Esophagus squamous epithelium (tissue), 5 donors: ENCODE measurements around the gene ARL13A. TPM values are rescaled to one million over a fixed set of nuclear protein-coding genes. Genes with fewer than 3 reads are reported as not detected.

Experiments
- DNase-seq: peaks from one replicate; lab custom pipeline; 2025; lab: John Stamatoyannopoulos, UW
- H3K27ac ChIP-seq, 4 donors: fragments of 200-600 bp; sonication (generic); one replicate each; pipeline ENCODE4 v1.5.1; 2016 to 2019; ENCODE audit warnings: mild to moderate bottlenecking in 1 of 4
- H3K27me3 ChIP-seq, 4 donors: fragments of 200-600 bp; sonication (generic); 1 replicate in 3 of 4; 2 replicates in 1 of 4; pipeline versions ENCODE4 v1.5.1 to v1.6.0; 2017 to 2021; ENCODE audit warnings: antibody characterized with exemption in 1 of 4
- H3K36me3 ChIP-seq, 3 donors: fragments of 200-600 bp; sonication (generic); one replicate each; pipeline ENCODE4 v1.5.1; 2016 to 2019
- H3K4me1 ChIP-seq, 3 donors: fragments of 200-600 bp; sonication (generic); one replicate each; pipeline ENCODE4 v1.5.1; 2017 to 2019
- H3K4me3 ChIP-seq, 4 donors: fragments of 200-600 bp; sonication (generic); 1 replicate in 3 of 4; 2 replicates in 1 of 4; pipeline ENCODE4 v1.5.1; 2016 to 2019; ENCODE audit warnings: mild to moderate bottlenecking in 2 of 4, moderate library complexity in 1 of 4
- H3K9me3 ChIP-seq, 3 donors: fragments of 200-600 bp; sonication (generic); one replicate each; pipeline ENCODE4 v1.5.1; 2016 to 2019
- CTCF ChIP-seq, 6 experiments: fragments of 450-650 bp in 4 of 6; fragments of 200-600 bp in 2 of 6; sonication (generic) in 2 of 6; IDR thresholded peaks; one replicate each; pipeline ENCODE4 v1.5.1; 2016 to 2019; ENCODE audit warnings: antibody characterized with exemption in 6 of 6, mild to moderate bottlenecking in 4 of 6, moderate library complexity in 4 of 6
- POLR2A ChIP-seq, 4 donors: fragments of 450-650 bp; IDR thresholded peaks; one replicate each; pipeline ENCODE4 v1.6.1; 2017; ENCODE audit warnings: antibody characterized with exemption in 4 of 4, mild to moderate bottlenecking in 4 of 4, moderate library complexity in 3 of 4
- WGBS, 2 donors: methylation state at CpG; one replicate each; pipeline ENCODE4 v1.1.5; 2018; 5-methylcytosine and 5-hydroxymethylcytosine counted together
- intact Hi-C: fragments of 100-400 bp; cut with DNase I; formaldehyde crosslinking; loops from one replicate; pipeline ENCODE4 v1.15.0; 2022
- total RNA-seq, 4 donors: library from RNA; depleted of rRNA; stranded (reverse); fragments of >200 nt; gene quantifications; one replicate each; pipeline ENCODE4 v1.1.0, GENCODE V29; 2016
- donor health status: DM: yes; HTN: yes; CAD: no.

Gene ARL13A
- total RNA-seq, 4 donors from 2014 or later, result not detected

GRCh38 chrX:100984818-100985217 is 15.3 kb downstream of the ARL13A start:
- Histone ChIP-seq H3K4me3 (no peak overlapping the region), H3K27ac (no peak overlapping the region), H3K27me3 (no peaks in the 10 kb centered on the region), H3K36me3 (peaks cover 0 to 13% (median 0%) of the 10 kb centered on the region in 3 donors), H3K4me1 (no peaks in the 10 kb centered on the region), H3K9me3 (no peaks in the 10 kb centered on the region)
- TF ChIP-seq CTCF (IDR thresholded peaks at IDR 0.05) (no peak), POLR2A (IDR thresholded peaks at IDR 0.05) (no peak)
- no peak for DNase-seq
- intact Hi-C loops, result no loop called here

- Histone ChIP-seq H3K4me1 (peaks cover 0 to 11% (median 0%) of the 10 kb centered on the region in 3 donors), H3K27ac (no peak overlapping the region), H3K27me3 (no peaks in the 10 kb centered on the region), H3K9me3 (no peaks in the 10 kb centered on the region), H3K36me3 (peaks cover 0 to 13% (median 0%) of the 10 kb centered on the region in 3 donors), H3K4me3 (no peak overlapping the region)
- 57 to 88% methylated on average over 1 to 2 of the region's 2 CpGs for WGBS, 2 donors
- intact Hi-C loops, result no loop called here
- no peak for TF ChIP-seq CTCF (IDR thresholded peaks at IDR 0.05)
- no peak for TF ChIP-seq POLR2A (IDR thresholded peaks at IDR 0.05)
- no peak for DNase-seq
These were observed 20.6 kb downstream of the ARL13A start for GRCh38 chrX:100990139-100990538.

- Histone ChIP-seq H3K9me3 (no peaks in the 10 kb centered on the region), H3K4me3 (no peak overlapping the region), H3K27ac (peak overlapping the region in 1 of 4 donors; percentile 42), H3K27me3 (no peaks in the 10 kb centered on the region), H3K4me1 (peaks cover 0 to 11% (median 0%) of the 10 kb centered on the region in 3 donors), H3K36me3 (peaks cover 0 to 5% (median 0%) of the 10 kb centered on the region in 3 donors)
- TF ChIP-seq CTCF (IDR thresholded peaks at IDR 0.05) (no peak), POLR2A (IDR thresholded peaks at IDR 0.05) (no peak)
- intact Hi-C loops, result no loop called here
- DNase-seq, result no peak
- WGBS, 2 donors, result 50 to 75% methylated on average over 4 to 5 of the region's 5 CpGs
These were observed 25.1 kb downstream of the ARL13A start for GRCh38 chrX:100994352-100995281.

- H3K9me3 ChIP-seq, result no peaks in the 10 kb centered on the region
- peaks cover 0 to 11% (median 0%) of the 10 kb centered on the region in 3 donors for H3K4me1 ChIP-seq
- peaks cover 0 to 5% (median 0%) of the 10 kb centered on the region in 3 donors for H3K36me3 ChIP-seq
- intact Hi-C loops, result no loop called here
- H3K27me3 ChIP-seq, result no peaks in the 10 kb centered on the region
- no peak overlapping the region for H3K4me3 ChIP-seq
- TF ChIP-seq CTCF (IDR thresholded peaks at IDR 0.05), result no peak
- no peak for TF ChIP-seq POLR2A (IDR thresholded peaks at IDR 0.05)
- 20 to 88% methylated on average over 1 to 5 of the region's 5 CpGs for WGBS, 2 donors
- DNase-seq, result no peak
- H3K27ac ChIP-seq, result no peak overlapping the region
These were observed 26.0 kb downstream of the ARL13A start for GRCh38 chrX:100995469-100995868.

GRCh38 chrX:100999451-100999850 is 29.9 kb downstream of the ARL13A start:
- intact Hi-C loops, result no loop called here
- Histone ChIP-seq H3K4me3 (no peak overlapping the region), H3K9me3 (no peaks in the 10 kb centered on the region), H3K4me1 (peaks cover 0 to 4% (median 0%) of the 10 kb centered on the region in 3 donors), H3K27ac (no peak overlapping the region), H3K27me3 (no peaks in the 10 kb centered on the region), H3K36me3 (peaks cover 0 to 32% (median 0%) of the 10 kb centered on the region in 3 donors)
- no peak for DNase-seq
- no peak for TF ChIP-seq CTCF (IDR thresholded peaks at IDR 0.05)
- no peak for TF ChIP-seq POLR2A (IDR thresholded peaks at IDR 0.05)
- 83 to 85% methylated on average over 2 of the region's 2 CpGs for WGBS, 2 donors
